Left hindlimb (tissue), 1 donor: ENCODE data around the gene DISC1.
A peak's percentile ranks its signal among the peaks of the same experiment; 100 is the strongest.
"Not testable (repeated sequence)": the region's sequence is repeated elsewhere in the genome, so short reads cannot be mapped to it uniquely, and the experiment has no call there.

Experiments used
- DNase-seq: peaks from one replicate; pipeline ENCODE4 v3.0.0-alpha.2; 2018

Gene DISC1

DNA sequence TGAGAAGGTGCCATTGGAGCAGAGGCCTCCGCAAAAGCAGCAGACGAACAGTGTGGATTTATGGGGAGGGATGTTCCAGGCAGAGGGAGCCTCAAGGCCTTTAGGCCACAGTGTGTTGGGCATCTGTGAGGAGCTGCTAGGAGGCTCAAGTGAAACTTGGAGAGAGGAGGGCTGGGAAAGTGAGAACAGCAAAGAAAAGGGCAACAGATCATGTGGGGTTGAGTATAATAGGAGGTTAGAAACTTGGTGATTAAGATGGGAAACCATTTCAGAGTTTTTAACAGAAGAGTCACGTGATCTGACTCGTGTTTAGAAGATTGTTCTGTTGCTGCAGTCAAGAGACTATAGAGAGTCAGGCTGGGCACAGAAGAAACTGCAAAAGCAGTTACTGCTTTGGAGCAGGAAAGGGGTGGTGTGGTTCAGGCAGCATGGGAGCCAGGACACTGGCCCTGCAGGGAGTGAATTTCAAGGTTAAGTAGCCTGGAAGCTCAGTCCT lies 277.0 kb downstream of the DISC1 start:
- DNase-seq: no peak

DNA sequence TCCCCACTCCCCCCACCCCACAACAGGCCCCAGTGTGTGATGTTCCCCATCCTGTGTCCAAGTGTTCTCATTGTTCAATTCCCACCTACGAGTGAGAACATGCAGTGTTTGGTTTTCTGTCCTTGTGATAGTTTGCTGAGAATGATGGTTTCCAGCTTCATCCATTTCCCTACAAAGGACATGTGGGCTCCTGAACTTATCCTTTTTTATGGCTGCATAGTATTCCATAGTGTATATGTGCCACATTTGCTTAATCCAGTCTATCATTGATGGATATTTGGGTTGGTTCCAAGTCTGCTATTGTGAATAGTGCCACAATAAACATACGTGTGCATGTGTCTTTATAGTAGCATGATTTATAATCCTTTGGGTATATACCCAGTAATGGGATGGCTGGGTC lies 280.7 kb downstream of the DISC1 start:
- not testable (repeated sequence) for DNase-seq

DNA sequence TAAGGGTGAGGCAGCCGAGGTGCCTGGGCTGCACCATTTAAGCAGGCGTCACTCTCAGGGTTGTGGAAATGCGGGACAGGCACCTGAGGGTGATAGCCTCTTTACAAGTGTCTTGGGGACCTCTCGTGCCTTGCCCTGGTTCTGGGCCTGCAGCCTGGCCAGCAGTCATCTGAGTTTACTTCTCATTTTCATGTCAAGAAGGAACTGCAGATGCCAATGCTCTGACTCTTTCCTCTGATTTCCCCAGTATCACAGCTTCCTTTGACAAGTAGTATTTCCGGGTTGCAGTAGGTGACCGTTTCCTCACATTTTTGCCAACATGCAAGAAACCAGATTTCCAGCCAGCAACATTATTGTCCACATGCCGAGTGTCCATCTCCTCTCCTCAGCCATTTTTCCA lies 286.9 kb downstream of the DISC1 start:
- no peak for DNase-seq

DNA sequence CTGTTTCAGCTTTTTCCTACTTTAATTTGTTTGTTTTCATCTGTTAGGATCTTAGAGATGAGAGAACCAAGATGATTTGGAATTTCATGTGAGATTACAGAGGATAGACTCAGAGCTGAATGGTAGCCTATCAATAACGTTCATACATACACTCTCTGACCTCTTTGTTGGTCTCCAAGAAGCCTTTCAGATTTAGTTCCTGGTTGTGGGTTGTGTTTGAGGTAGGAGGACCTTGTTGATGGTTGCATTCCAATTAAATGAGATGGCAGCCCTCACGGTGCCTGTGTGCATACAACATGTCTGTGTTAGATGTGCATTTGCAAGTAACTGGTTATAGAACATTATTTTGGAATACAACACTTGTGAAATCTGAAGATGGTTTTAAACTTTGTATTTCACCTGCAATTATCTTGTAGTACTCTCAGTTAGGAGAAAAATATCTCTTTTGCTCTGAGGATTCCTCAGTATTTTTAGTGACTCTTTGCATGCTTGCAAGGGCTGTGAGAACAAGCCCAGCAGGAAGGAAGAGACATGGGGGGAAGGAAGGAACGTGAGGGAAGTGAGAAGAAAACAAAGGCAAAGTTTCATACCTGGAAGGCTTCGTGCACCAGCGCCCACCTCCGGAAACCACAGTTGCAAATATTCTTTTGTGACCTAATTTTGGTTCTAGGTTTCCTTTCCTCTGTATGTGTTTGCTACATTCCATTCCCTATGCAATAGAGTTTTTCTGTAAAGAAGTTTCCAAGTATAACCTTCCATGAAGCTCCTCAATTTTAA lies 291.8 kb downstream of the DISC1 start:
- no peak for DNase-seq

DNA sequence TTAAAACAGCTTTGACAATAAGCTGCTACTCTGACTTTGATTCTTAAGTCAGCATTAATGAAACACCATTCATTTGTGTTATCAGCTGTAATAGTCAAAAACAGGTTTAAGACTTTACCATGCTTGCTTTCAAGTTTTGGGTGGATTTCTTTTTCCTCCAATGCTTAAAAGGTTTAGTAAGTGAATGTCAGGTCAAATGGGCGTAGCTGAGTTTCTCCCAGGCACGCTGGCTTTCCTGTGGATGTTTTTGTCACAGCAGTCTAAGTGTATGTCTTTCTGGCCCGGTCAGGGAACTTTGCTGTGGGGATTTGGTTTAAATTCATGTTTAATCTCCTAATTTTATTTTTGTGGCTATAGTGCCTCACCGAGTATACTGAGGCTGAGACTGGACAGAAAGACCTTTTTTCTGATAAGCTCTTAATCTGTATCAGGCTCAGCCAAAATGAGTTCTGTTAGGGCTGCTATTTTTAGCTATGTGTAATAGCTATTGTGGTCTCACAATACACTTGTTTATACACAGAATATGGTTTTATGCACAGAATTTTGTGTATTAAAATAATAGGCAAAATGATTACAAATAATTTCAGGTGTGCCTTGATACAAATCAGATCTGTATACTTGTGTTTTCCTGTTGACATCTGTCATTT lies 292.8 kb downstream of the DISC1 start:
- DNase-seq: no peak

DNA sequence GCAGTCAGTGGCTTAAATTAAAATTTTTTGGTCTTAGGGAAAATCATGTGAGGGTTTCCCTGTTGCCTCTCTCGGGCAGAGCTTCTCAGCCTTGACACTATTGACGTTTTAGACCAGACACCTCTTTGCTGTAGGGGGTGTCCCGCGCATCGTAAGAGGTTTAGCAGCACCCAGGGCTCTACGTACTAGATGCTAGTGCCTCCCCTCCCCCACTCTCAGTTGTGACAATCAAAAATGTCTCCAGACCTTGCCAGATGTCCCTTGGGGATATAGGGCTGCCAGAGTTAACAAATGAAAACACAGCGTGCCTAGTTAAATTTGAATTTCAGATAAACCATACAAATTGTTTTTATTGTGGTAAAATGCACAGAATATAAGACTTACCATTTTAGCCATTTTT lies 293.3 kb downstream of the DISC1 start:
- DNase-seq: no peak

DNA sequence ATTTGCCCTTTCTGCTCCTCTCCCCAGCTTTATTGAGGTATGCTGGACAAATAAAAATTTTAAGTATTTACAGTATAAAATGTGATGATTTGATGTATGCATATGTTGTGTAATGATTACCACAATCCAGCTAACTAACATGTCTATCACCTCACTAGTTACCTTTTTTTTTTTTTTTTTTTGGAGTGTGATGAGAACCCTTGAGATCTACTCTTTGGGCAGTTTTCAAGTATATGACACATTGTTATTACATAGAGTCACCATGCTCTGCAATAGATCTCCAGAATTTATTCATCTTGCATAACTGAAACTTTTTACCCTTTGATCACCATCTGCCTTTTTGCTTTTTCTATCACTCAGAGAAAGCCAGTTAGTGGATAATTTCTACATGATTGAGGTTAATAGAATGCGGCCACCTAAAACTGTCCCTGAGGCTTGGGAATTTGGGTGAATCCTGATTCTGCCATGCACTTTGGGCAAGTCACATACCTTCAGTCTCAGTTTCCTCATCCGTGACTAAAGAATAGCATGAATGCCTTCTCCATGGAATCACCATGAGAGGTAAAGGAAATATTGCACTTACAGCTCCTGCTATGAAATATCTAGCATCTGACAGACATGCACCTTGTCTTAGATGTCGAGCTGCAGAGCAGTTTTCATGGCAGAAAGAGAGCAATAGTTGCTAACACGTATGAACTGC lies 295.2 kb downstream of the DISC1 start:
- no peak for DNase-seq

DNA sequence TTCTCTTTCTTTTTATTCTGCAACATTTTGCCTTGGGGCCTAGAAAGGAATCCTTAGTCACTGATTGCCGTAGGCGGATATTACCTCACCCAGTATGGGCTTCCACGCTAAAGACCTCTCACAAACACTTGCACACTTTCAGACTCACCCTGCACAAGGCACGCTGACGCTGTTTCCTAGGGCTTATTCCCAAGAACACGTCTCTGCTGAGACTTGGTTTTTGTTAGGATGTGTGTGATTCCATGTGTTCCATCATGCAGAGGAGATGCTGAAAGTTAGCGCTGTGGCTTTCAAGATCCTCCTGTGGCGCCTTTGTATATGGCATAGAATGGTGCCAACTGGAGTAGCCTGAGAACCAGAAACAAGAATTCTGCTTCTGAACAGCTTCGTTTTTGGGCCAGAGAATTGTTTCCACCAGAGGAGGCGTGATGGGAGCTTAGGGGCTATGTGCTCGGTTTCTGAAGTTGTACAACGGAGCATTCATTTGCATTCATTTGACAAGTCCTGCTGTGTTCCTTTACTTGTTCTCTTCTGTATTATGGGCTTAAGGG lies 297.0 kb downstream of the DISC1 start:
- DNase-seq: no peak

DNA sequence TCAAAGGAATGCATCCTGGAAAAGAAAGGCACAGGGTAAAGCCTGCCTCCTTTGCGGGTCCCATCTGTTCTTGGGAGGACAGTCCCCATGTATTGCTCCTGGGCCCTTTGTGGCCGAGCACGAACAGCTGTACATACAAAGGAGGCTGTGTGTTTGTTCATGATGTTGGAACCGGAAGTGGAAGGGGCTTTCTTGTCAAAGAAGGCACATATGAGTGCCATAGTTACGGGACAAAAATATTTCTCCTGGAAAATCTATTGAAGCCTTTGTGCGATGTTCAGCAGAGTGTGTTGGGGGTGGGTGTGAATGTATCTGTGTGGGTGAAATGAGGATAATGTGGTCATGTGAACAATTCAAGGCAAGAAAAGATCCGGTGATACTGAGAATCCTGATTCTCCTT lies 297.6 kb downstream of the DISC1 start:
- no peak for DNase-seq

DNA sequence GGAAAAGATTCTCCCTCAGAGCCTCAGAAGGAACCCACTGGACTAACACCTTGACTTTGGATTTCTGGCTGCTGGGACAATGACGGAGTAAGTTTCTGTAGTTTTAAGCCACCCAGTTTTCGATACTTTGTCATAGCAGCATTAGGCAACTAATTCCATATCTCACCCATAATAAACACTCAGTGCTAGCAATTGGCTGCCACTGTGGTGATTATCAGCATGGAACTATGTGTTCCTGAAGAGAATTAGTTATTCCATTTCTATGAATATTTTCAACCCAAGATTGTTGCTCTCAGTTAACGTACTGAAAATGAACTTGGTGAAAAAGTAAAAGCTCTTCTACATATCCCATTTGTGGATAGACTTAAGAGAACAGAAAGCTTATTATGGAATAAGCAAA lies 299.3 kb downstream of the DISC1 start:
- DNase-seq: no peak

DNA sequence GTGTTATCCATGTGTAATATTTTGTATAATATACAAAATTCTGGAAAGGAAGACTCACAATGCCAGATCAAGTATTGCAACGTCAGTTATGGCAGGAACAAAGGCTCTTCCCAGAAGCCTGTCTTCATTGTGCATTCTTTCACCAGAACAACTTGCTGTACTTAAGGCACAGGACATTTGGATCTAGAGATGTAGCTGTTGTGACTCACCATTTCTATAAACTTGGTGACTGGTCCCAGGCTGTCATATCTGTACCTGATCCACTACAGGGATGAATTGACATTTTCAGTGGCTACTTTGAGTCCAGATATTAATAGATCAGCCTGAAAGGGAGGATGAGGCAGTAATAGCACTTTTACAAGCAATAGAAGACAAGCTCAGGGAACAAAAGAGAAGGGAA lies 299.8 kb downstream of the DISC1 start:
- DNase-seq: no peak

DNA sequence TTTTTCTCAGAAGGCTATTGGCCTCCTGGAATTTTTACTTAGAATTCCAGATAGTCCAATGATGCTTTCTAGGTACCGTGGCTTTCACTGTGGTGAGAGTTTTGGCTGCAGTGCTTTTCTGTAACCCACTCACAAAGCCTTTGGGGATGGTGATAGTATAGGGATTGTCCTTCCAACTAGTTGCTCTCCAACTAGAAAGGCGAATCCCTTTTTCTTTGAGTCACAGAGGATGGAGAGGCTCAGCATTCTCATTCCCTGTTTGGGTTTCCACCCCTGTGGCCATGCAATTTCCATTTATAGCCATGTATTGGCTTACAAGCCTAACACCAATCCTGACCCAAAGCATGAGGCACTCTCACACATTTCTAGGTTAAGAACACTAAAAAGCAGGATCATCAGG lies 300.3 kb downstream of the DISC1 start:
- DNase-seq: no peak

DNA sequence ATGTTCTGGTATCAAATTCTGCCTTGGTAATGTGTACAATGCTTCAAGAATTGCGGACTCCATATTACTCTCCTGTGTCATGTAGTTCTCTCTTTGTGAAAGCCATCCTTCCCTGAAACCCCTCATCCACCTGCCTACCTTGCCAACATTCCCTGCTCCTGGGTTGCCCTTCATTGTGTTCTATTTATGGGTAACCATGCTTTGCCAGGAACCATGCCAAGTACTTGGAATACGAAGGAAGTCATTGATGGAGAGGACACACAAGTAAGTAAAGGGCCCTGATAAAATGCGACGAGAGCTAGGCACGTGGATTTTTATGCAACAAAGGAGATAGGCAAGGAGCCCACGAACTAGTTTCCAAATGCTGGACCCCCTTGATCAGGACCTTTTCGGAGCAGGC lies 300.8 kb downstream of the DISC1 start:
- no peak for DNase-seq

DNA sequence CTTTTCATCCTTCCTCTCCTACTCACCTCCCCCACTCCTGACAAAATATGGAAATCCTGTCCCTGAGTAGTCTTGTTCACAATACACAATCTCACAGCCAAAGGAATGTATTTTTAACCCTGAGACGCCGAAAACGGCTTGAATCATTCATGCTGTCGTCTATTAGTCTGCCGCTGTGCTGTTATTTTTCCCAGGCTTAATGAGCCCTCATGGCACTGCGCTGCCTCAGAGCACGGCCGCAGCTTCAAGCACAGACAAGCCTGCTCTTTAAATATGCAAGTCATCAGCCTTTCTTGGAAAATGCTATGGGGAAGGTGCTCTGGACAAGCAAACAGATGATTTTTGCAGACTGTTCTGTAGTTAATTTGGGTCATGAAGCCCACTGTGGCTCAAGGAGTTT lies 302.7 kb downstream of the DISC1 start:
- DNase-seq: no peak

DNA sequence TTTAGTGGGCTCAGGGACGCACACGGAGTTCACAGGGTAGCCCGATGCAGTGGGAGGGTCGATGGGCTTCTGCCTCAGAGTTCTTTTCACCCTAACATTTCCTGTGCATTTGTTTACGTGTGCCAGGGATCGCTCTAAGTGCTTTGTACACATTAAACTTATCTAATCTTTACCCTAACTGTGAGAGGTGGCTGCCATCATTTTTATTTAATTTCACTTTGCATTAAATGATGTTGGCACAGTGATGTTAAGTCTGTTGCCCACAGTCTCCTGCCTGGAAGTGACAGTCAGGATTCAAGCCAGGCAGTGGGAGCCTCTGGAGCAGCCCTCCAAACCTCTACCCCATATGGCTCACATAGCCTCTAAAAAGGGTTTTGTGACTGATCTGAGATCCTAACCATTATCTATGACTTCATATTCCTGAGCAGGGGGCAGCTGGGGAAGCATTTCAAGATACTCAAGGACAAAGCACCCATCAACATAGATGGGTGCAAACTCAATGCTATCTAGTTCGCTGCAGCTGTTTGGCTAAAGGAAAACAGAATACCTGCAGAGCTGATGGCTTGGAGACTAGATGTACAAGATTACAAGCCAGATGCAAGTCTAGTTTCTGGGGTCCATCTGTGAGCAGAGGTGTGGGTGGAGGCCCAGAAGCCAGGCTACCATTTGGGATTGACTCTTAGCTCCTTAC lies 303.8 kb downstream of the DISC1 start:
- DNase-seq: no peak

DNA sequence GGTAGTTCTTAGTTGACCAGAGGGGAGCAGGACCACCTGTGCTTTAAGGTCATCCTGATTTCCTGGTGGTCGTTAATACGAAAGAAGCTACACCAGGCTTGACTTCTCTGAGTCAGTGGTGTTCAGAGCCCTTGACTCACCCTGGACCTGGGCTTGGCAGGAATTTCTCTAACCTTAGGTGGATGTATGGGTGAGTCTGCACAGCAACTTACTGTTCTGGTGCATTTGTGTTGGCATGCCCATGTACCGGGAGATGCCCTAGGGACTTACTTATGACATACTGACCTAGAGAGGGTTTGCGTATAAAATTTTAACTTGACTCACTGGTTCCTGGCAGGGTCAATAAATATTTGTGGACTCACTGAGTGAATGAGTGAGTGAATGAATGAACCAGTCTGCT lies 304.6 kb downstream of the DISC1 start:
- DNase-seq: no peak

DNA sequence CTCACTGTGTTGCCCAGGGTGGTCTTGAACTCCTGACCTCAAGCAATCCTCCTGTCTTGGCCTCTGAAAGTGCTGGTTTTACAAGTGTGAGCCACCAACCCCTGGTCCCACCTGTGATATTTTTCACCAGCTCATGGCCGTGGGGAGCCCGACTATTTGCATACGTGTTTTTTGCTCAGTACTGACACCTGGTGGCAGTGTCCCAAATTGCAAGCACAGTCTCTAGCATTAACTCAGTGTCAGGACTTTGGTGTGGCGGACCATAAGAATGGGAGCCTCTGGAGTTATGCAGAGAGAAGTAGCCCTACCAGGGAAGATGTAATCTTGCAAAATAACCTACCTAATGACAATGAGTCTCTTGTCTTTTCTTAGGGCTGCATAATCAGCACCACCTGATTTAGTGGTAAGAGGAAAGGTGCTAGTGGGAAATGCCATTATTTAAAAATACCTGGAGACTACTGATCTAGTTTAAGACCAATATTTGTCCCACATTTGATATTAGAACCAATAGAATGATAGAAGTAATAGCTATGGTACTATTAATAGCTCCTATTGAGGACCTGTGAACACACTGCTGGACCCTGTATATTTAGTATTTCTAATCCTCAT lies 305.4 kb downstream of the DISC1 start:
- no peak for DNase-seq

DNA sequence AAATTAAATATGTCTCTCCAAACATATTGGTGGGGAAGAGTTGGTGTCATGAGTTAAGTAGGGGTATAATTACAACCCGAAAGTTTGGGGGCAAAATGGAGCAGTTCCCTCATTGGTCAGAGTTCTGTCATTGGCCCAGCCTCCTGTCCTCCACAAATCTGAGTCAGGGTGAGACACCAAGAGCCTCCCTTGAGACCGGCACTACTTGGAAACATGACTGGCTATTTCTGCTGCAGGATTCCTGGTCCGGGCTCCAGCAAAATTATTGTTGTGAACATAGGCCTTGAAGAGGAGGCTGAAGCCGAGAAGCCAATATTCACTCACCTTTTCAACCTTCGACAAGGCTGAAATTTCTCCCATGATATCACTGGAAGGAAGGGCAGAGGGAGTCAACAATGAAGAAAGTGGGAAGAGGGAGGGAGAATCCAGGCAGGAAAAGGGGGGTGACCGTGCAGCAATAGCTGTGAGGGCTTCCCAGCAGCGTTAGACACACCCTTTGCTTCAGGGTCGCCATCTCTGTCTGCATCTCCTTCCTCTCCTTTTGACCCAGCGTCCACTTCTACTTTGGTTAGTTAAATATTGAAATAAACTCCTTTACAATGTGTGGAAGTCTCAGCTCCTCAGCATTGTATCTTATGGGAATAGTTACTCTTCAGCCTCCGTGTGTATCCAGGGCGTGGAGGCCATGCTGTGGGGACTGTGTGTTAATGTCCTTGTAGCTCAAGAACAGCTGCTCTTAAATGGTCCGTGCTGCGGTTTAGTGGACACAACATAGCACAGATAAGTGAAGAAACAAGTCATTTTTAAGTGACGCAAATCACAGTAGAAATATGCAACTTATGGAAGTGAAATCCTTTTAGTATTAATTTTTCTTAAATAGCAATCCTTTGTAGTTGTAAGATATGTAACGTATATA lies 307.4 kb downstream of the DISC1 start:
- DNase-seq: no peak

DNA sequence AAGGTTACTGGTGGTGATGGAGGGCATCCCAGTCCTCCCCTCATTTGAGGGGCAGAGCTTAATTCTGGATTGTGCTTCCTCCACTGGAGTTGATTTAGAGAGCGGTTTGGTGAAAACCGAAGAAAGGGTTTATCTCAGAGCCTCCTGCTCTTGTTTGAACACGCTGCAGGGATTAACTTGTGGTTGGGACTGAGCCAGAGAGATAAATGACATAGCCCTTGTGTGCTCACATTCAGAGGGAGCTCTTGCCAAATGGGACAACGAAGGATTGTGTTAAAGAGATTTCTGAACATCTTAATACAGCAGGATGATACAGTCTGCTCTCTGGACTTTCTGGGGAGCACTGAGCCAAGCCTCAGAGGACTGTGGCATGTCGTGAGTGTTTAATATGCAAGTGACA lies 308.2 kb downstream of the DISC1 start:
- no peak for DNase-seq

DNA sequence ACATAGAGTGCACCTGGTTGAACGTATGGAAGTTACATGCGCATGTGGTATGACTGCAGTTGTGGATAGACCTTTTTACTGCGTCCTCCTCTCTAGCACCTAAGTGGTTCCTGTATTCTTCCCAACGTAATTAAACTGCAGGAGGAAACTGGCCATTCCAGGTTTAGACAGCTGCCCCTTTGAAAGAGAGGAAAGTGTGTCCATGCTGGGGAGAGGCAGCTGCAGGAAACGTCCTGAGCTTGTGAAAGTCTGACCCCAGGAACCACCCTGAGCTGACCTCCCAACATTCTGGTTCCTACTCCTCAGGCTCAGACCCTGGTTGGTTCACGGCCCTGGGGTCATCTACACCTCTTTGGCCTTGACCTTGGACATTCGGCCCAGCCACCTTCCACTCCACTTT lies 309.3 kb downstream of the DISC1 start:
- no peak for DNase-seq

DNA sequence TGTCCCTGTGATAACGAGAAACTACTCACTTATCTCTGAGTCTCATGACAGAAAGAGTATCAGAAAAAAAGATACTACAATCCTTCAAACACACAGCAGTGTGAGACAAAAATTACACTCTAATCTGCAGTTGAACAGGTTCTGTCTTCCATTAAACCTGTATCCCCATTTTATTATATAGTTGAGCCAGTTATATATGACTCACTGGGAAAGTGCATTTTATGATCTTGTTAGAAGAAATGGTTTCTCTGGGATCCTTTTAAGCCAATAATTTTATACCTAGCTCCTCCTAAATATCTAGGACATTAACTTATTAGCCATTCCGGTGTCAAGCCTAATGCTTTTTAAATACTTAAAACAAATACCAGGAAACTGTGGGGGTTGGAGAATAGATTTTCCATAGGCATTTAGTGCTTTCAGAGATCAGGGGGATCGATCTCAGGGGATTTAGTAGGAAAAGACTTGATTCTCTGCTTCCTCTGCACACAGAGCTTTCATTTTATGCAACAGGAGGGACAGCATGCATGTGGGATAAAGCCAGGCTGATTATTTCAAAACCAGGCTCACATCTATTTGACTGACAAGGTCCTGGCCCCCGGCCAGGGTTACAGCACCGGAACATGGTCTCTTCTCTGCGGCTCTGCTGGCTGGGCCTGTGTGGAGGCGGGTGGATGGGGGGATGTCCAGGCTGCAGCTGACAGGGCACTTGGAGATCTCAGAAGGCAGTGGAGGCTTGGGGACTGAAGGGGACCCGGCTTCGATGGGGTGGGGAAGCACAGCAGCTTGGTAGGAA lies 310.6 kb downstream of the DISC1 start:
- DNase-seq: peak; percentile 77
